Stomach (tissue), 4 donors: ENCODE data around the gene JCAD.

Experiments
- CTCF ChIP-seq, 7 experiments: fragments of 450-650 bp in 4 of 7; fragments of 200-600 bp in 3 of 7; sonication (generic) in 3 of 7; IDR thresholded peaks; one replicate each; pipeline ENCODE4 v1.5.1; 2016 to 2019; ENCODE audit warnings: antibody characterized with exemption in 7 of 7, control low read depth in 2 of 7, mild to moderate bottlenecking in 1 of 7
- POLR2A ChIP-seq, 4 donors: fragments of 450-650 bp; IDR thresholded peaks; one replicate each; pipeline ENCODE4 v1.6.1; 2016; ENCODE audit warnings: antibody characterized with exemption in 4 of 4, control low read depth in 2 of 4, mild to moderate bottlenecking in 1 of 4, moderate library complexity in 1 of 4

GRCh38 chr10:30094601-30095000 lies 35.2 kb upstream of the JCAD start:
- TF ChIP-seq POLR2A (IDR thresholded peaks at IDR 0.05) (no peak), CTCF (IDR thresholded peaks at IDR 0.05) (no peak)
